ENCODE measurements around the gene STARD8.

Gene STARD8

GRCh38 chrX:68725756-68726365, 78.4 kb downstream of the STARD8 start:
- no peak overlapping the region for H3K4me2 ChIP-seq (ENCODE audit: low read length)
- no peak overlapping the region for H2AFZ ChIP-seq (ENCODE audit: low read length)
- no peaks in the 10 kb centered on the region for H3K79me2 ChIP-seq (ENCODE audit: insufficient read depth, low read length)
- no peaks in the 10 kb centered on the region for H3K4me1 ChIP-seq (ENCODE audit: insufficient read depth, low read length, severe bottlenecking)
- H3F3A ChIP-seq (ENCODE audit: insufficient read depth, low read length) = no peaks in the 10 kb centered on the region
- H4K20me1 ChIP-seq (ENCODE audit: insufficient read depth, low read length) = no peaks in the 10 kb centered on the region
- no peaks in the 10 kb centered on the region for H3K27me3 ChIP-seq (ENCODE audit: insufficient read depth, low read length)
- no peak for TF ChIP-seq CTCF (IDR thresholded peaks at IDR 0.05; ENCODE audit: low read length)
- no peak for TF ChIP-seq EZH2 (IDR thresholded peaks at IDR 0.05; ENCODE audit: borderline replicate concordance, low read length)
- no peaks in the 10 kb centered on the region for H3K9me2 ChIP-seq (ENCODE audit: low read depth, low read length)
- no peak overlapping the region for H3K4me3 ChIP-seq (ENCODE audit: low read depth, low read length, poor library complexity, severe bottlenecking)
- no peak overlapping the region for H3K27ac ChIP-seq (ENCODE audit: low read depth, low read length, poor library complexity, severe bottlenecking)
- H3K9me3 ChIP-seq (ENCODE audit: low read length) = no peaks in the 10 kb centered on the region
- no peak overlapping the region for H3K9ac ChIP-seq (ENCODE audit: low read length)
- H3K36me3 ChIP-seq (ENCODE audit: insufficient read depth, low read length) = no peaks in the 10 kb centered on the region

- no peak overlapping the region for H3K9ac ChIP-seq (ENCODE audit: low read length)
- no peak overlapping the region for H2AFZ ChIP-seq (ENCODE audit: low read length)
- H3K4me2 ChIP-seq (ENCODE audit: low read length) = no peak overlapping the region
- no peaks in the 10 kb centered on the region for H4K20me1 ChIP-seq (ENCODE audit: insufficient read depth, low read length)
- no peak overlapping the region for H3K4me3 ChIP-seq (ENCODE audit: low read depth, low read length, poor library complexity, severe bottlenecking)
- no peaks in the 10 kb centered on the region for H3K36me3 ChIP-seq (ENCODE audit: insufficient read depth, low read length)
- H3F3A ChIP-seq (ENCODE audit: insufficient read depth, low read length) = no peaks in the 10 kb centered on the region
- no peaks in the 10 kb centered on the region for H3K4me1 ChIP-seq (ENCODE audit: insufficient read depth, low read length, severe bottlenecking)
- TF ChIP-seq CTCF (IDR thresholded peaks at IDR 0.05; ENCODE audit: low read length) (no peak), EZH2 (IDR thresholded peaks at IDR 0.05; ENCODE audit: borderline replicate concordance, low read length) (no peak)
- H3K79me2 ChIP-seq (ENCODE audit: insufficient read depth, low read length) = no peaks in the 10 kb centered on the region
- no peaks in the 10 kb centered on the region for H3K9me3 ChIP-seq (ENCODE audit: low read length)
- no peaks in the 10 kb centered on the region for H3K9me2 ChIP-seq (ENCODE audit: low read depth, low read length)
- H3K27me3 ChIP-seq (ENCODE audit: insufficient read depth, low read length) = no peaks in the 10 kb centered on the region
- no peak overlapping the region for H3K27ac ChIP-seq (ENCODE audit: low read depth, low read length, poor library complexity, severe bottlenecking)
These were observed 78.9 kb downstream of the STARD8 start for GRCh38 chrX:68726366-68726765.

- no peaks in the 10 kb centered on the region for H3K9me3 ChIP-seq (ENCODE audit: low read length)
- no peaks in the 10 kb centered on the region for H3K9me2 ChIP-seq (ENCODE audit: low read depth, low read length)
- no peak overlapping the region for H3K9ac ChIP-seq (ENCODE audit: low read length)
- H3K79me2 ChIP-seq (ENCODE audit: insufficient read depth, low read length) = no peaks in the 10 kb centered on the region
- no peak overlapping the region for H3K27ac ChIP-seq (ENCODE audit: low read depth, low read length, poor library complexity, severe bottlenecking)
- no peaks in the 10 kb centered on the region for H3K36me3 ChIP-seq (ENCODE audit: insufficient read depth, low read length)
- no peak overlapping the region for H3K4me2 ChIP-seq (ENCODE audit: low read length)
- no peaks in the 10 kb centered on the region for H3K4me1 ChIP-seq (ENCODE audit: insufficient read depth, low read length, severe bottlenecking)
- TF ChIP-seq CTCF (IDR thresholded peaks at IDR 0.05; ENCODE audit: low read length) = no peak
- no peak for TF ChIP-seq EZH2 (IDR thresholded peaks at IDR 0.05; ENCODE audit: borderline replicate concordance, low read length)
- H4K20me1 ChIP-seq (ENCODE audit: insufficient read depth, low read length) = no peaks in the 10 kb centered on the region
- no peak overlapping the region for H2AFZ ChIP-seq (ENCODE audit: low read length)
- H3K27me3 ChIP-seq (ENCODE audit: insufficient read depth, low read length) = no peaks in the 10 kb centered on the region
- H3K4me3 ChIP-seq (ENCODE audit: low read depth, low read length, poor library complexity, severe bottlenecking) = no peak overlapping the region
- H3F3A ChIP-seq (ENCODE audit: insufficient read depth, low read length) = no peaks in the 10 kb centered on the region
These were observed 80.2 kb downstream of the STARD8 start for GRCh38 chrX:68727696-68728095.
